Left colon (tissue), 2 donors: ENCODE measurements around the gene TAF3. TPM values are rescaled to one million over a fixed set of nuclear protein-coding genes. Genes with fewer than 3 reads are reported as not detected.

ENCODE experiments used
- ATAC-seq: fragments of 200-7000 bp; cut with Tn5 transposase; one replicate; pipeline ENCODE4 v1.9.1; 2020; ENCODE audit warnings: mild to moderate bottlenecking, moderate library complexity
- DNase-seq, 2 donors: peaks; one replicate each; pipeline ENCODE4 v3.0.0-alpha.2; 2020
- intact Hi-C, 2 donors: fragments of 100-400 bp; cut with DNase I in 1 of 2; cut with micrococcal nuclease in 1 of 2; formaldehyde crosslinking; loops; one replicate each; pipeline versions ENCODE4 v1.11.2 to v1.14.0; 2022; cut with DNase I, micrococcal nuclease
- total RNA-seq, 2 donors: library from RNA; stranded (reverse); fragmentation: NEBNext Ultra II Directional; extraction: Animal tissue kit (Norgen Biotek cat#: 25700); gene quantifications; one replicate each; pipeline ENCODE4 v1.2.1, GENCODE V29; 2021
- donor health status: DM: no; HTN: no; CAD: no.
- donor health status: DM: yes; HTN: yes; CAD: no.

TAF3 gene
- total RNA-seq, 2 donors from 2014 or later = 5.1 to 5.8 TPM

- intact Hi-C loops = no loop called here
- ATAC-seq (no peak), DNase-seq (no peak)
Observed at GRCh38 chr10:7913126-7913872, 95.0 kb downstream of the TAF3 start.

GRCh38 chr10:7915923-7916536 lies 97.7 kb downstream of the TAF3 start:
- DNase-seq = no peak
- intact Hi-C loops = no loop called here
- peak; percentile 96 for ATAC-seq

- DNase-seq (no peak), ATAC-seq (no peak)
- intact Hi-C loops = no loop called here
Observed at GRCh38 chr10:7917736-7918135, 99.4 kb downstream of the TAF3 start.

GRCh38 chr10:7922707-7923106 lies 104.4 kb downstream of the TAF3 start:
- intact Hi-C loops = no loop called here
- no peak for ATAC-seq
- no peak for DNase-seq

GRCh38 chr10:7928536-7928935 lies 110.2 kb downstream of the TAF3 start:
- intact Hi-C loops = no loop called here
- DNase-seq (no peak), ATAC-seq (no peak)

GRCh38 chr10:7932301-7933036 lies 114.2 kb downstream of the TAF3 start:
- DNase-seq = no peak
- ATAC-seq = peak; percentile 92
- intact Hi-C loops = no loop called here

GRCh38 chr10:7933262-7933661 lies 115.0 kb downstream of the TAF3 start:
- DNase-seq = no peak
- ATAC-seq = no peak
- intact Hi-C loops = no loop called here

GRCh38 chr10:7933757-7934156 lies 115.5 kb downstream of the TAF3 start:
- no peak for ATAC-seq
- DNase-seq = no peak
- intact Hi-C loops = no loop called here

- DNase-seq (no peak), ATAC-seq (no peak)
- intact Hi-C loops = no loop called here
Observed at GRCh38 chr10:7937315-7937945, 119.1 kb downstream of the TAF3 start.

GRCh38 chr10:7941576-7941975 lies 123.3 kb downstream of the TAF3 start:
- DNase-seq (no peak), ATAC-seq (no peak)
- intact Hi-C loops = no loop called here

- DNase-seq (no peak), ATAC-seq (no peak)
- intact Hi-C loops = no loop called here
Observed at GRCh38 chr10:7942316-7942715, 124.0 kb downstream of the TAF3 start.

GRCh38 chr10:7942859-7943258 lies 124.6 kb downstream of the TAF3 start:
- ATAC-seq (no peak), DNase-seq (no peak)
- intact Hi-C loops = no loop called here

GRCh38 chr10:7944215-7944480 lies 125.8 kb downstream of the TAF3 start:
- ATAC-seq (no peak), DNase-seq (no peak)
- intact Hi-C loops = no loop called here

GRCh38 chr10:7944537-7944936 lies 126.2 kb downstream of the TAF3 start:
- intact Hi-C loops = no loop called here
- DNase-seq = no peak
- no peak for ATAC-seq

GRCh38 chr10:7945034-7945433 lies 126.7 kb downstream of the TAF3 start:
- DNase-seq (no peak), ATAC-seq (no peak)
- intact Hi-C loops = no loop called here

- DNase-seq (no peak), ATAC-seq (no peak)
- intact Hi-C loops = no loop called here
Observed at GRCh38 chr10:7945469-7946187, 127.3 kb downstream of the TAF3 start.

GRCh38 chr10:7948371-7949000 lies 130.2 kb downstream of the TAF3 start:
- intact Hi-C loops = no loop called here
- no peak for DNase-seq
- no peak for ATAC-seq

- no peak for DNase-seq
- intact Hi-C loops = no loop called here
- no peak for ATAC-seq
Observed at GRCh38 chr10:7950981-7951847, 132.9 kb downstream of the TAF3 start.
